GM19193 (cell line): ENCODE results near the gene NBR1.
"Not testable (repeated sequence)": the region's sequence is repeated elsewhere in the genome, so short reads cannot be mapped to it uniquely, and the experiment has no call there.

ENCODE experiments used
- POLR2A ChIP-seq: IDR thresholded peaks from 4 replicates; pipeline ENCODE4 v1.6.1; 2011; ENCODE audit not compliant: insufficient read depth, insufficient read length; ENCODE audit errors: extremely low read depth

Gene NBR1

DNA sequence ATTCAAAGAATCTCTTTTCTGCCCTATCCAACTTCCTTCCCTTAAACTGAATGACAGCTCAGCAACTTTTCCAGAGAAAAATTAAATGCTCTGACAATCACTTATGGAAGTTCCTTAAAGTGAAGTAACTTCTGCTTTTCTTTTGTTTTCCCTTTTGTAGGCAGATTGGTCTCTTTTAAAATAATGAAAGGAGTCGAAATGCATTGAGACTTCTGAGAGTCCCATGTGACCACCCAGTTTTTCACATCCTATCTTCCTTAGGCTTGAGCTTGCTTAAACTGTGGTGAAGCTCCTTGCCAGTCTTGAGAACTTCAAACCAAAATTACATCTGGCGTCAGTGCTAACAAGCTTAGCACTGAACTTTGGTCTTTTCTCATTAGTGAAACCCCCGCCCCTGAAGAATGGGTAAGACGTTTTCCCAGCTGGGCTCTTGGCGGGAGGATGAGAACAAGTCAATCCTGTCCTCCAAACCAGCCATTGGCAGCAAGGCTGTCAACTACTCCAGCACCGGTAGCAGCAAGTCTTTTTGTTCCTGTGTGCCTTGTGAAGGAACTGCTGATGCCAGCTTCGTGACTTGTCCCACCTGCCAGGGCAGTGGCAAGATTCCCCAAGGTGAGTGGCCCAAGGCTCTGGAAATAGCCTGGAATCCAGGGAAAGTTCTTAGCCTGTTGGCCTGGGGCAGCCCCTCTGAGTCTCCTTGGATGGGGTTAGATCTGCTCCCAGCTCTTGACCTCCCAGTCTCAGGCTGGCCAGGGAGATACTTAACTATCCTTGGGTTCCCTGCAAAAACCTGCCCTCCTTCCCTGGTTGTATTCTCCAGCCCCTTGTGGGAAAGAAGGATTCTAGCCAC lies 41.9 kb downstream of the NBR1 start:
- TF ChIP-seq POLR2A = no peak

DNA sequence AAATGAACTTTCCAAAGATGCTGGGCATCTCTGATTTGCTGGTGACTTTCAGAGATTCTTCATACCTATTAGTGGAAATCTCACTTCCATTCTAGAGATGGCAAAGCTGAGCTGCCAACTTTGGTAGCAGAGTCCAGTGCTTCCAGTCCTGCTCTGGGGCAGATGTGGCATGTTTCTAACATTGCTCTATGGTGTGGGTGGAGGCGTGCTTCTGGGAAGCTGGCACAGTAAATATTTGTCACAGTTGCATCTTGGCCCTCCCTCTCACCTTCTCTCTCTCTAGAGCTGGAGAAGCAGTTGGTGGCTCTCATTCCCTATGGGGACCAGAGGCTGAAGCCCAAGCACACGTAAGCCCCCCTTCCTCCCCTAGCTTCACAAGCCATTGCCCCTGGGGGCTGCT lies 42.5 kb downstream of the NBR1 start:
- TF ChIP-seq POLR2A = no peak

DNA sequence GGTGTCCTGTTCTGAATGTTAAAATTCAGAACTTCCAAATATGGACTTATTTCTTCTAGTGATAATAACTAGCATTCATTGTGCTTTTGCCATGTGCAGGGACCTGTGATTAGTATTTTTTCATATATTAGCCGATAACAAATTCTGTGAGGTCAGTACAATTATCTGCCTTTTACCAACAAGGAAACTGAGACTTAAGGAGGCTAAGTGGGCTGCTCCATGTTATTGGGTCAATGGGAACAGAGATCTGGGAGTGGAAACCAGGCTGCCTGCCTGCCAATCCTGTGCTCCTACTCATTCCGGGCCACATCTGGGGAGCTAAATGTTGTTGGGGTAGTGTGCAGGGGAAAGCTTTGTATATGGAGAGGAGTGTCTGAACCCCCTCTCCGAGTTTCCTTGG lies 44.3 kb downstream of the NBR1 start:
- TF ChIP-seq POLR2A = no peak

DNA sequence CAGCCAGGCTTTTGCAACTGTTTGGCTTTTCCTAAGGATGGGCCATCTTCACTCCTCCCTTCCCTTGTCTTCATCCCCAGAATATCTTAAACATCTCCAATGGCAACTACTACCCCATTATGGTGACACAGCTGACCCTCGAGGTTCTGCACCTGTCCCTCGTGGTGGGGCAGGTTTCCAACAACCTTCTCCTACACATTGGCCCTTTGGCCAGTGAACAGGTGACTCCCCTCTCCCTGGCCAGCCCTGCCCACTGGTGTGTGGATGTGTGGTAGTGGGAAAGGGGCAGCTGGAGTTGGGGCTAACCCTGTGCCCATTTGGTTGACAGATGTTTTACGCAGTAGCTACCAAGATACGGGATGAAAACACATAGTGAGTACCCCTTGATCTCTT lies 45.4 kb downstream of the NBR1 start:
- no peak for TF ChIP-seq POLR2A

DNA sequence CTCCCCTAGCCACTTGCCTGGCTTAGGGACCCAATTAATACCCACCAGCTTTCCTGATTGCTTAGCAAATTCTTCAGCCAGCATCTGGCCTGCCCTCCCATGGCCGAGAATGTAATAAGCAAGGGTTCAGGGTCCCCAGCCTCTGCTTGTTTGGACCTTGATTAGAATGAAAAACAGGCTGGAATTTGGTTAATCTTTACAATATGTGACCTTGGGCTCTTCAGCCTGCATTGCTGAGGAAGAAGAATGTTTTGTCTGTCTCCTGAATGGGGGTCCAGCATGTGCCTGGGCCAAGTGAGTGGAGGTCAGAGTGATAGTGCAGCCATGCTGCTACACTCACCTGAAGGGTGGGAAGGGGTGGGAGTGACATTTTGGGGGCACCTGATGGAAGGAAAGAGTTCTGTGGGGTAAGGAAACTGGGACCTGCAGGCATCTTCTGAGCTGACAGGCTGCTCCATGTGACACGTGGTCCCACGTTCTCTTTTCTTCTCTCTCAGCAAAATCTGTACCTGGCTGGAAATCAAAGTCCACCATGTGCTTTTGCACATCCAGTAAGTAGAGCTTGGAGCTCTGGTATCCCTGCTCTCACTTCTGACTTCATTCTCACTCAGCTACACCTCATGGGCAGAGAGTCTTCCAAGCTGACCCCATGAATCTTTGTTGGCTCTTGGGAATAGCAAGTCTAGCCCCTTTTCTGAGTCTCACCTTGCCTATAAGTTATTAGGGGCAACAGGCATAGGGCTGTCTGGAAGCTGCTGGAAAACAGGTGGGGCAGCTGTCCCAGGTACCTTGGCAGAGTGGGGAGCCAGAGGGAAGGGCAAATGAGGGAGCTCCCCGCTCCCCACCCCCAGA lies 46.0 kb downstream of the NBR1 start:
- no peak for TF ChIP-seq POLR2A

DNA sequence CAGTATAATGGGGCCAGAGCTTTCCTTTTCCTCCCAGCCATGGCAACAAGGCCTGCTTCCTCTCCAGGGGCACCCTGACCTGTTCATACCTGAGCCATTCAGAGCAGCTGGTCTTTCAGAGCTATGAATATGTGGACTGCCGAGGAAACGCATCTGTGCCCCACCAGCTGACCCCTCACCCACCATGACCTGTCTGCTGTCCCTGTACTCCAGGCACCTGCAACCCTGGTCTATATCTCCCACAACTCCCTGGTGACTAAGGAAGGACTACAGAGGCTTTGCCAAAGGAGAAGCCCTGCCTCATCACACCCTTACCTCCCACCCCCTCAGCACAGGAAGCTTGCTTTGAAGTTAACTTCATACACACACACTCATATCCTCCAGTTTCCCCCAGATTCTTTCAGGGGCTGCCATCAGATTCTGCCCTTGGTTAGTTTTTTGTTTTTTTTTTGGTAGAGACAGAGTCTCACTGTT lies 46.6 kb downstream of the NBR1 start:
- TF ChIP-seq POLR2A = no peak

DNA sequence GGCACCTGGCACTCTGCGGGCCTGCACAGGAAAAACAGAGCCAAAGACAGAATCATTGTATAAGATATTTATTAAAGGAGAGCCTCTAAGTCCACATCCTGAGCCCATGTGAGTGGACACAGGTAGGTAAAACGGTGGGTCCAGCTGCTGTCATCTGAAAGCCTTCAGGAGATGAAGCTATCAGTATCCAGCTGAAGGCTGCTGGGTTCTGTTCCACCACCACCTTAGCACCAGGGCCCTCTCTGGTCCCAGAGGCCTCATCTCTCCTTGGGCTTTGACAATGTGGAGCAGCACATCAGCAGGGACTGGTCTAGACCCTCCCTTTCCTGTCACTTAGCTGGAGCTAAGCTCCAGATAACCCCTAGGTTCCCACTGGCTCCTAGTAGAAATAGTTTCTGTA lies 48.0 kb downstream of the NBR1 start:
- TF ChIP-seq POLR2A = no peak

DNA sequence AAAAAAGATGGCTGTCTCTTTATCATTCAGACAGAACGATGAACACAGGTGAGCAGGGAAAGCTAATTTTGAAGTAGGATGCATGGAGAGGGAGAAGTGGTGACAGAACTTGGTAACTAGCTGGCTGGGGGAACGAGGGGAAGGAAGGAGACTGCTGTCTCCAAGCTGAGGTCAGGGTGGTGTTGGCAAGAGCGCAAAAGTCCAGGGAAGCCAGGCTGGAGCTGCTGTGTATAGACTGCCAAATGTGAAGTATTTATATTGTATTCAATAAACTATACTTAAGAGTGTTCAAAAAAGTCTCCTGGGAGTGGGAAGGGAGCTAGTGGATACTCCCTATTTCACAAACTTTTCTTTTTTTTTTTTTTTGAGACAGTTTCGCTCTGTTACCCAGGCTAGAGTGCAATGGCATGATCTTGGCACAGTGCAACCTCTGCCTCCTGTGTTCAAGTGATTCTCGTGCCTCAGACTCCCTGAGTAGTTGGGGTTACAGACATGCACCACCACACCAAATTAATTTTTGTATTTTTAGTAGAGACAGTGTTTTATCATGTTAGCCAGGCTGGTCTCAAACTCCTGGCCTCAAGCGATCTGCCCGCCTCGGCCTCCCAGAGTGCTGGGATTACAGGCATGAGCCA lies 48.8 kb downstream of the NBR1 start:
- no peak for TF ChIP-seq POLR2A

DNA sequence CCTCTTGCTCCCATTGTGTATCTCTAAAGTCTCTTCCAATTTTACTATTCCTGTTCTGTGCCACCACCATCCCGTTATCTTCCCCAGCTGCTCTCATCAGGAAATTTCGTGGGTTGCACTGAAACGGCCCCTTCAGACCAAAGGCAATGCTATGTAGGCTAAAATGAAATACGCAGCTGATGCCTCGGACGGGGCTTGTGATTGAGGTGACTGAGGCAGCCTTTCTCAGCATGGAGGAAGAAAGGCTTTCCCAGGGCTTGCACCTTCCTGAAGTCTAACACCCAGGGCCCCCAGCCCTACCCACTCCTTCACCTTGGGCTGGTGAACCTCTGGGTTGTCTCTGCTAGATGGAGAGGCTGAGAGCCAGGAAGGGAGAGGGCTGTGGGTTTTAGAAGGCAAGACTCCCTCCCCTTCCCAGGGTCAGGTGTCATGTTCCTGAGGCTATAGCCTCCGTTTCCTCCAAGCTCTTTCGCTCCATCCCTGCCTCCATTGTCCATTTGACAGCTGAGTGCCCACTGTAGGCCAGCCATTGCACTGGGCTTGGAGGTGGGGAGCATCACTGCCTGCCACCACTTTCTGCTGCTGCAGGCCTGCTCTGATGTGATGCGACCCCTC lies 49.6 kb downstream of the NBR1 start:
- TF ChIP-seq POLR2A = no peak

DNA sequence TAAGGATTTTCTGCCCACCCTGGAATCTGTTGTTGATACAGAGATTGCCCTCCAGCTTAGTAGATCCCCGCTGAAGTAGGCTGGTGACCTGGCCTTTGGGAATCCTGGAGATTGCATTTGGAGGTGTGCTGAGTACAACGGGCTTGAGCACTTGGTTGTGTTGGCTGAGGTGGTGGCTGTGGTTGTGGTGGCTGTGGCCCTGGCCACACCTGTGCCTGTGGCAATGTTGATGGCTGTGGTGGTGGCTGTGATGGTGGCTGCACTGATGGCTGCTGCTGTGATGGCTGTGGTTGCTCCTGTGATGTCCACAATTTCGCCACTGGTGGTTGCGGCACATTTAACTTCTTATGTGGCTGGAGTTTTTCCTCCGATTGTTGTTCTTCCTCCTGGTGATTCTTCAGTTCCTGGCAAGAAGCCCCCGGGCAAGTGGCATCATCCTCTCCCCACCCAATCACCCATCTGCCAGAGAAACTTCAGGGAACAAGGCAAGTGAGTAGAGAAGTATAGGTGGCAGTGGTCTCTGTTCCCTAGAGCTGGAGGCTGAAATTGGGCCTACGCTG lies 53.2 kb downstream of the NBR1 start:
- TF ChIP-seq POLR2A = no peak

DNA sequence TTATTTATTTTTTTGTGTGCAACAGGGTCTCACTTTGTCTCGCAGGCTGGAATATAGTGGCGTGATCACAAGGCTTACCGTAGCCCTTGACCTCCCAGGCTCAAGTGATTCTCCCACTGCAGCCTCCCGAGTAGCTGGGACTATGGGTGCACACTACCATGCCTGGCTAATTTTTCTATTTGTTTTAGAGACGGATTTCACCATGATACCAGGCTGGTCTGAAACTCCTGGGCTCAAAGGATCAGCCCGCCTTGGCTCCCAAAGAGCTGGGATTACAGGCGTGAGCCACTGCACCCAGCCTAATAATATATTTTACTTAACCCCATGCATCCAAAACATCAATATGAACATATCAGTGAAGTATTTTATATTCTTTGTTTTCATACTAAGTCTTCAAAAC lies 55.4 kb downstream of the NBR1 start:
- no peak for TF ChIP-seq POLR2A

DNA sequence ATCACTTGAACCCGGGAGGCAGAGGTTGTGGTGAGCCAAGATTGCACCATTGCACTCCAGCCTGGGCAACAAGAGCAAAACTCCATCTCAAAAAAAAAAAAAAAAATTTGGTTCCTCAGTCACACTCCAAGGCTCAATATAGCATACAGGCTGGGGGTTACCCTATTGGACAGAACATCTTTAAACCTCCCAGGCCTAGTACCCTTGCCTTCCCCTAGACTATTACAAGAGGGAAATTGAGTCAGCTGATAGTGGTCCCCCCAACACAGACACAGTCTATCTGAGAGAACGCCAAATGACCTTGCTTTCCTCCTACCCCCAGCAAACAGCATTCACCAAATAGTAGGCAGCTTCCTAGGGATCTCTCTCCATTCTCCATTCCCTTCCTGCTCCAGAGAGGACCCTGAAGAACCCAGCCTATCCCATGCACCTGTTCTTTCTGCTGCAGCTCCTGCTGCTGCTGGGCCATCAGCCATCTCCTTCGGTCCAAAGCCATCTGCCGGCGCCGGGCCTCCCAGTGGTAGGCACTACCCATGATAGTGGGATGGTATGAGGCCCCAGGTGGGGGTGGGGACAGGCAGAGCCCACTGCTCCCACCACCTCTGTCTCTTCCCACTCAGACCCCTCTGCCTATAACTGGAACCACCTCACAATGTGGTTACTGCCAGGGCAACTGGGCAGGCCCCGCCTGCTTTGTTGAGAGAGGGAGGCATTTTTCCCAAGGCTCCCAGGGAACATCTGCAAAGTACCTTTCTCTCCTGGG lies 57.2 kb downstream of the NBR1 start, which contains the start of gene CCDC200:
TSS of gene CCDC200 (minus strand) at position 604 of the 763 bp plus-strand sequence. CDS start at position 535, 69 bp downstream.
- not testable (repeated sequence) for TF ChIP-seq POLR2A

DNA sequence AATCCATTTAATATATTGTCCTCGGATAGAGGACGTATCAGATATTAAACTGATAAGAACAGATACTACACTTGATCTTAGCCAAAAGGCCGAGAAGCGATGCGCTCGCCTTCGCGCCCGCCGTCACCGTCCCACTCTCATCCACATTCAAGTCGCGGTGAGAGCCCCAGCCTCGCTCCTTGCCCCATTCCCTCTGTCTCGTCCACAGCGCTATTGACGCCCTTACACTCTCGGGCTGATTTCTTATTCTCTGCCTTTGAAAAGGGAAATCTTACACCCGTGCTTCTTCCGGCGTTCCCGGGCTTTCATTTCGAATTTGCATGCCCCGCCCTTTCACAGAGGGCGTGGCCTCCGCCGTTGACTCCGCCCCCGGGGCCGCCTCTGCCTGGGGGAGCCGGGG lies 62.9 kb downstream of the NBR1 start, which contains the start of gene RNU2-1:
TSS of gene RNU2-1 (minus strand) at position 101 of the 400 bp plus-strand sequence.
- not testable (repeated sequence) for TF ChIP-seq POLR2A
